ENCODE results near the gene ZNF594.

Gene ZNF594

GRCh38 chr17:5210614-5211252, 19.1 kb upstream of the ZNF594 start:
- no peak overlapping the region for H3K4me3 ChIP-seq (ENCODE audit: low read length)
- TF ChIP-seq, protein P1, sequence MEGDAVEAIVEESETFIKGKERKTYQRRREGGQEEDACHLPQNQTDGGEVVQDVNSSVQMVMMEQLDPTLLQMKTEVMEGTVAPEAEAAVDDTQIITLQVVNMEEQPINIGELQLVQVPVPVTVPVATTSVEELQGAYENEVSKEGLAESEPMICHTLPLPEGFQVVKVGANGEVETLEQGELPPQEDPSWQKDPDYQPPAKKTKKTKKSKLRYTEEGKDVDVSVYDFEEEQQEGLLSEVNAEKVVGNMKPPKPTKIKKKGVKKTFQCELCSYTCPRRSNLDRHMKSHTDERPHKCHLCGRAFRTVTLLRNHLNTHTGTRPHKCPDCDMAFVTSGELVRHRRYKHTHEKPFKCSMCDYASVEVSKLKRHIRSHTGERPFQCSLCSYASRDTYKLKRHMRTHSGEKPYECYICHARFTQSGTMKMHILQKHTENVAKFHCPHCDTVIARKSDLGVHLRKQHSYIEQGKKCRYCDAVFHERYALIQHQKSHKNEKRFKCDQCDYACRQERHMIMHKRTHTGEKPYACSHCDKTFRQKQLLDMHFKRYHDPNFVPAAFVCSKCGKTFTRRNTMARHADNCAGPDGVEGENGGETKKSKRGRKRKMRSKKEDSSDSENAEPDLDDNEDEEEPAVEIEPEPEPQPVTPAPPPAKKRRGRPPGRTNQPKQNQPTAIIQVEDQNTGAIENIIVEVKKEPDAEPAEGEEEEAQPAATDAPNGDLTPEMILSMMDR (conservative IDR thresholded peaks at IDR 0.05; ENCODE audit: low read depth, low read length) = no peak
- no peak for DNase-seq (ENCODE audit: low read depth)

GRCh38 chr17:5210091-5210490, 18.4 kb upstream of the ZNF594 start:
- no peak overlapping the region for H3K4me3 ChIP-seq (ENCODE audit: low read length)
- no peak for DNase-seq (ENCODE audit: low read depth)
- TF ChIP-seq, protein P1 (conservative IDR thresholded peaks at IDR 0.05; ENCODE audit: low read depth, low read length) = no peak

DNA sequence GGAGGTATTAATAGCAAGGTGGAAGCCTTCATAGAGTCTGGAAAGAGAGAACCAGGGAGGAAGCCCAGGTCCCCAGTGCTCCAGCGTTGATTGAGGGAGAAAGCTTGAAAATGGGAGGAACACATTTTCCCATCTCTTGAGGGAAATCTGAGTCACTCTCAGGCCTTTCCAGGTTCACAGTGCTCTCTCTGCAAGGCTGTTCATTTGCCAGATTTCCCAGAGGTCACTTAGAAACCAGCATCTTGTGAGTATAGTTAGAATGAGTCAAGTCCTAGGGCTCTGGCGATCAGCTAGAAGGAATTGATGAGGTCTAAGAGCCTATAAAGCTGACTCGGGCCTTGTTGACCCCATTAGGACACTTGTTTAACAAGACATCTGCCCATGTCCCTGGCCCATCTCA, 17.7 kb upstream of the ZNF594 start:
- TF ChIP-seq, protein P1 (conservative IDR thresholded peaks at IDR 0.05; ENCODE audit: low read depth, low read length) = no peak
- DNase-seq (ENCODE audit: low read depth) = no peak
- no peak overlapping the region for H3K4me3 ChIP-seq (ENCODE audit: low read length)

DNA sequence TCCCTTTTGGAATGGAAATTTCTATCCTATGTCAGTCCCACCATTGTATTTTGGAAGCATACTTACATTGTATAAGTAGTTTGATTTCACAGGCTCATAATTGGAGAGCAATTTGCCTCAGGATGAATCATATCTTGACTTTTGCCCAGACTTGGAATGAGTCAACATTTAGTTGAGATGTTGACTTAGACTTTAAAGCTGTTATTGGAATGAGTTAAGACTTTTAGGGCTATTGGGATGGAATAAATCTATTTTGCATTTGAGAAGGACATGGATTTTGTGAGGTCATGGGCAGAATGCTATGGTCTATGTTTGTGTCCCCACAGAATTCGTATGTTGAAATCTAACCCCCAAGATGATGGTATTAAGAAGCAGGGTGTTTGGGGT, 12.2 kb upstream of the ZNF594 start:
- TF ChIP-seq, protein P1 (conservative IDR thresholded peaks at IDR 0.05; ENCODE audit: low read depth, low read length) = no peak
- DNase-seq (ENCODE audit: low read depth) = no peak
- no peak overlapping the region for H3K4me3 ChIP-seq (ENCODE audit: low read length)

GRCh38 chr17:5203178-5203907, 11.7 kb upstream of the ZNF594 start:
- TF ChIP-seq, protein P1 (conservative IDR thresholded peaks at IDR 0.05; ENCODE audit: low read depth, low read length) = no peak
- no peak overlapping the region for H3K4me3 ChIP-seq (ENCODE audit: low read length)
- no peak for DNase-seq (ENCODE audit: low read depth)

DNA sequence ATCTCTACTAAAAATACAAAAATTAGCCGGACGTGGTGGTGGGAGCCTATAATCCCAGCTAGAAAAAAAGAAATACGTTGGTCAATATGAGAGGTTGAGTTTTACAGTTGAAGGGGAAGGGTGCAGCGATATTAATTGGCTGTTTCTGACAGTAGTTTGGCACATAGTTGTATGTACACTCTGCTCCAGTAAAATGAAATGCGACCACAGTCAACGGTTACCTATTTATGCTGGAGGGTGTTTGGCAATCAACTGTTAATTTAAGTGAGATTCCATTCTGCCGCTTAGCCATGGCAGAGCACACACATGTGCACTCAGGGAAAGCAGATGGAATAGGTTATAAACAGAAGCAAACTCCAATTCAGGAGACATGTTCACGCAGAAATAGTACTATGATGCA, 9.3 kb upstream of the ZNF594 start:
- TF ChIP-seq, protein P1 (conservative IDR thresholded peaks at IDR 0.05; ENCODE audit: low read depth, low read length) = no peak
- no peak for DNase-seq (ENCODE audit: low read depth)
- H3K4me3 ChIP-seq (ENCODE audit: low read length) = no peak overlapping the region

DNA sequence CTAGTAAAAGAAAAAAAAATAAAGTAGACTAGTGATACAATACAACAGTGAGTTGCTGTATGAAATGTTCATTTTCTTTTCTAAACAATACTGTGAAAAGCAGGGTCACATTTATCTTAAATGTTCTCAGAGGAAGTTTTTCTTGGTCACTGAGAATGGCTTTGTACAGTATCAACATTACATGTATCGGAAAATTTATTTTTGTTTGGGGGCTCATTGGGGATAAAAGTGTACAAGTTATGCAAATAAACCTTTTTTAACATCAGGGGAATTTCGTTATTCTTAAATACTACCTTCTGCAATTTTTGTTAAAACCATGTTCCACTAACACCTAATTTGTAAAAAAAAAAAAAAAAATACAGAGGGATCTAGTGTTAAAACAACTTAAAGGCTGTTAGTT, 8.7 kb upstream of the ZNF594 start:
- H3K4me3 ChIP-seq (ENCODE audit: low read length) = no peak overlapping the region
- TF ChIP-seq, protein P1 (conservative IDR thresholded peaks at IDR 0.05; ENCODE audit: low read depth, low read length) = no peak
- no peak for DNase-seq (ENCODE audit: low read depth)
